HG03565 (cell line): ENCODE measurements around the gene DPYSL4.
A peak's percentile ranks its signal among the peaks of the same experiment; 100 is the strongest.

Source experiments
- ATAC-seq: cut with Tn5 transposase; IDR thresholded peaks from one replicate; pipeline ENCODE4 v1.9.1; 2021; ENCODE audit warnings: mild to moderate bottlenecking, moderate library complexity; ENCODE audit not compliant: unreplicated experiment

DPYSL4 gene

GRCh38 chr10:132186488-132187429, at the start of gene DPYSL4:
Gene DPYSL4 (plus strand): TSS chr10:132186948. CDS start chr10:132187064, 116 bp downstream.
- ATAC-seq = no peak

GRCh38 chr10:132137111-132138072, 49.4 kb upstream of the DPYSL4 start:
- ATAC-seq = no peak

DNA sequence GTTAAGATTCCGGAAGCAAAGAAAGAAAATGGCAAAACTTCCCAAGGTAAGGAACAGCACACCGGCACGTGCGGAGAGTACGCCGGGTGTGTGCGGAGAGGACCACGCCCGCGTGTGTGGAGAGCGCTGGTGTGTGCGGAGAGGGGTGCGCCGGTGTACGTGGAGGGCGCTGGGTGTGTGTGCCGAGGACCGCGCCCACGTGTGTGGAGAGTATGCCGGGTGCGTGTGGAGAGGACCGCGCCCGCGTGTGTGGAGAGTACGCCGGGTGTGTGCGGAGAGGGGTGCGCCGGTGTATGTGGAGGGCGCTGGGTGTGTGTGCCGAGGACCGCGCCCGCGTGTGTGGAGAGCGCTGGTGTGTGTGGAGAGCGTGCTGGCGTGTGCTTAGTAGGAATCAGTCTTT, 48.6 kb upstream of the DPYSL4 start:
- no peak for ATAC-seq

- no peak for ATAC-seq
These were observed 48.2 kb upstream of the DPYSL4 start for GRCh38 chr10:132138596-132138995.

- no peak for ATAC-seq
These were observed 47.2 kb upstream of the DPYSL4 start for GRCh38 chr10:132139526-132139925.

DNA sequence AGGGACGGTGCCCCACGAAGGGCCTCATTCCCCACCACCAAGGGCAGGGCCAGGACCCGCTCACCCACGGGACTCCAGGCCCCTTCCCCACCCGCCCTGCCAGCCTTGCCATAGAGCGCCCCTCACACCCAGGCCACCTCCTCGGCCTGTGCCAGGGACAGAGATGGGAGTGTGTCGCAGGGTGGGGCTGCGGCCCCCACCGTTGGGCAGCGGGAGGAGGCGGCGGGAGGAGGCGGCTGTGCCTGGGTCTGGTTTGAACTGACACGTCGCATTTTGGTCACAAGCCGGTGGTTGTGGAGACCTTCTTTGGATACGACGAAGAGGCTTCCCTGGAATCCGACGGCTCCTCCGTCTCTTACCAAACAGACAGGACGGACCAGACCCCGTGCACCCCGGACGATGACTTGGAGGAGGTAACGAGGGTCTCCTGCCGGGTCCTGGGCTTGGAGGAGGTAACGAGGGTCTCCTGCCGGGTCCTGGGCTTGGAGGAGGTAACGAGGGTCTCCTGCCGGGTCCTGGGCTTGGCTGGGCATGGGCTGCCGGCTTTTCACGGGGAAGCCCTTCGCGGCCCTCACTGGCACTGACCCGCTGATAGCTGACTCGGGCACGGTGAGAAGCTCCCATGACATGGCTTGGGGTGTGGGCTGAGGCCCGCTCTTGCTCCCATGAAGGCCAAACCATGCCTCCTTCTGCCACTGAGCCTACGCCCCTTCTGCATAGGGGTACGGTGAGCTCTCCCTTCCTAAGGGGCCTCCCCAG, 46.4 kb upstream of the DPYSL4 start:
- no peak for ATAC-seq

DNA sequence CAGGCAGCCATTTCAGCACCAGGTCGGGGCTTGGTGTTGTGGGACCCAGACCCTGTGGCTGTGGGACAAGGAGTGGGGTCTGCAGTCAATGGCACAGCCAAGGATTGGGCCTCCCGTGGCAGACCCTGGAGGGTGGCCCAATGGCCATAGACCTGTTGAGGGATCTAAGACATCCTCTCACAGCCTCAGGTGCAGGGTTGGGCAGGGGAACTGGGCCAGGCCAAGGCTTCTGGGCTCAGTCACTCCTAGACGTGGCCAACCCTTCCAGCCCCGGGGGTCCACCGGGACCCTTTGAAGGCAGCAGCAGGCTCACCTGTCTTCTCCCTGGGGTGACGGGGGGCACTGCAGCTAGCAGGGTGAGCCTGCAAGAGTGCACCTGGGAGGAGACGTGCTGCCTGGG, 45.7 kb upstream of the DPYSL4 start:
- no peak for ATAC-seq

DNA sequence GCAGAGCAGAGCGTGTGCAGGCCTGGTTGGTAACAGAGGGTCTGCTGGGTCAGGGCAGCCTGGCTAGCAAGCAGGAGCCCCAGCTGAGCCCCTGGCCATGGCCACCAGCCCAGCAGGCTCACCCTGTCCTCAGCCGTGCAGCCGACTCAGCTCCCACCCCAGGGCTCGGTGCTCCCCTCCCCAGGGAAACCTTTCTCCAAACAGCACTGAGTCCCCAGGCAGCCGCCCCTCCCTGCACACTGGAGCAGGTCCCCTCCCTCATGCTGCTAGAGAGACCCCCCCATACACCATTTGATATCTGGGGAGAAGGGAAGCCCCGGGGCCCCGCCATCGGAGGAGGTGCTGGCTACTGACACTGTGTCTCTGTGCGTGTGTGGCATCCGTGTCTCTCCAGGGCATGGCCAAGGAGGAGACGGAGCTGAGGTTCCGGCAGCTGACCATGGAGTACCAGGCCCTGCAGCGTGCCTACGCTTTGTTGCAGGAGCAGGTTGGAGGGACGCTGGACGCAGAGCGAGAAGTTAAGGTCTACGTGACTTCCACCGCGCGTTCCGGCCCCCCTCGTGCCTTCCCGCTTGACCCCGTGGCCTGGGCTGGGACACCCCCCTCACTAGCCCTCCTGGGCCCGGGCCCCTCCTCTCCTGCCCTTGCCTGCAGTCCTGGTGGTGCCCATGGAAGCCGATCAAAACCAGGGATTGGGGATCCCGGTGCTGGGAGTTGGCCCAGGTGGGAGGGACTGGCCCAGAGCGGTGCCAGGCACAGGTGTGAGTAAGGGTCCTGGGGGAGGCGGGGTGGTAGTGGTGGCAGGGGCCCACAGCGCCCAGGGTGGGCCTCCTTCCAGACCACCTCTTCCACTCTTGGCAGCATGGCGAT, 45.0 kb upstream of the DPYSL4 start:
- no peak for ATAC-seq

DNA sequence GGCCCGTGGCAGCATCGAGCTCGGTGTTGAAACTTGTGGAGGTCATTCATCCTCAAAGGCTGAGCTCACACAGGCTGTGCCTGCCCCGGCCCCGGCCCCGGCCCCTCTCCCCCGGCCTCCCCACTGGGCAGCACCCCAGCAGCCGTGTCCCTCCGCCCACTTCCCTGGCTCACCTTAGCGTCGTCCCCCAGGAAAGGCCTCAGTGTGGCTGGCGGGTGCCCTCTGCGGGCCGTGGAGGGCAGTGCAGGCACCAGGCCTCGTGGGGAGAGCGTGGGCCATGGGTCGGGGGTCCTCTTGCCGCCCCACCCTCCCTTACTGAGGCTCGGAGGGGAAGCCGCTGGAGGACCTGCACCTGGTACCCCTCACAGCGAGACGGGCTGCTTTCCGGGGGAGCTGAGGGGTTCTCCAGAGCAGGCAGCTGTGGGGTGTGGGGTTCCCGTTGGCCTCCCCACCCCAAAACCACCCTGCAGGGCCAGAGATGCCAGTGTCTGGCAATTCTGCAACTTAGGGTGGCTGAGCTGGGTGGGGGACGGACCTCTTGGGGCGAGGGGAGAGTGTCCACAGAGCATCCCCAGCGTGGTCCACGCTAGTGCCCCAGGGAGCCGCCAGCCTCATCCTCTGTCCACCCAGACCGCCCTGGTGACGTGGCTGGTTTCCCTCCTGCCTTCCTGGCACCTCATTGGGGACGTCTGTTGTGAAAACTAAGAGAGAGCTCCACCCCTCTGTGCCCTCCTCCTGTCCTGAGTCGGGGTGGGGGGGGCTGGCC, 44.2 kb upstream of the DPYSL4 start:
- ATAC-seq = peak; percentile 59

GRCh38 chr10:132143162-132143561, 43.6 kb upstream of the DPYSL4 start:
- no peak for ATAC-seq

DNA sequence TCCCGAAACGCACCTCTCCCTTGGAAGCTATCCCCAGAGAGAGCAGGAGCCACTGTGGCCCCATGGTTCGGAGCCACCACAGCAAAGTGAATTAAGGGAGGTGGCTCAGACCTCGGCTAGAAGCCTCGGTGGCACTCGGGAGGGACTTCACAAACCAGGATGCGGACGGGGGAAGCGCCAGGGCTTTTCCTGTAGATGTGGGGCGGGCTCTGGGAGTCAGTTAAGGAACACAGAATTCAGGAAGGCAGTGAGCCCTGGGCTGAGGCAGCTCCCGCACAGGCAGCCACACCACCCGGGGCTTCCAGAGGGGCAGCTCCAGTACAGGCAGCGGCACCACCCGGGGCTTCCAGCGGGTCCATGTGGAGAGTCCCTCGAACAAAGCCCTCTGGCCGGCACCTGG, 42.7 kb upstream of the DPYSL4 start:
- no peak for ATAC-seq

- ATAC-seq = no peak
These were observed 41.7 kb upstream of the DPYSL4 start for GRCh38 chr10:132145002-132145401.

DNA sequence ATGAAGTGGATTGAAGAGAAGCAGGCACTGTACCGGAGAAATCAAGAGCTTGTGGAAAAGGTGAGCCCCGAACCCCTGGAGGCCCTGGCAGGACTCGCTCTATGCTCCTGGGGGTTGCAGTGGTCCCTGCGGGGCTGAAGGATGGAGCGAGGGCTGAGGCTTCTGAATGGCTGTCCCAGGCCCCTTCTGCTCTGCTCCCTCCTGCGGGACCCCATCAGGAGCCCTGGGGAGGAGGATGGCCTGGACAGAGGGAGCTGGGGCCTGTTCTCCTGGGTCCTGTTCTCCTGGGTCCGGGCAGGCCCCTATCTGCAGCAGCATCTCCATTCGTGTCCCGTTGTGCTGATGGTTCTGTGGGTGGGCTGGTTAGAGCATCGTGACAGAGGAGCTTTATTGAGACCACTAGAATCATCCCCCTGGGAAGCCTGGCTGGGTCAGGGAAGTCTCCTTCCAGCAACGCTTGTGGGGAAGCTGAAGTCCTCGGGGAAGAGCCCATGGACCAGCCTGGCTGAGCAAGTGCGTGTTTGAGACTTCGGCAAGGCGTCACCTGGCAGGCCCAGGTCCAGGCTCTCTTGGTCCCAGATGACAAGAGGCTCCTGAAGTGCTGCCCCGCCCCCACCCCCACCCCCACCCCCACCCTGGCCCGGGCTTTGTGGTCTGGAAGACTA, 41.1 kb upstream of the DPYSL4 start:
- no peak for ATAC-seq

DNA sequence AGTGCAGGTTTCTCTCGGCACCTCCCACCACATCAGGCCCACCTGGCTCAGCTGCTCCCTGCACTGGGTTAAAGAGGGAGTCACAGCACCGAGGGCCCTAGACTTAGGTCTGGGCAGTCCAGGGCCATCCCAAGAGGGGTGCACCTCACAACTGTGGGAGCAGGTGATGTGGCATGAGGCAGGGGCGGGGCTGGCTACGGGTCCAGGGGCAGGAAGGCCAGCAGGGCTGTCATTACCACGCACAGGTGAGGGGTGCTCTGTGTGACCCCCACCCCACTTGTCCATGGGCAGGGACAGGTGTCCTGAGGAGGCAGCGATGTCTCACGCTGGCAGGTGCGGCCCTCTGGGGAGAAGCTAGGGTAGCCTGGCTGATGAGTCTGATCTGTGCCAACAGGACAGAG, 40.5 kb upstream of the DPYSL4 start:
- ATAC-seq = no peak

DNA sequence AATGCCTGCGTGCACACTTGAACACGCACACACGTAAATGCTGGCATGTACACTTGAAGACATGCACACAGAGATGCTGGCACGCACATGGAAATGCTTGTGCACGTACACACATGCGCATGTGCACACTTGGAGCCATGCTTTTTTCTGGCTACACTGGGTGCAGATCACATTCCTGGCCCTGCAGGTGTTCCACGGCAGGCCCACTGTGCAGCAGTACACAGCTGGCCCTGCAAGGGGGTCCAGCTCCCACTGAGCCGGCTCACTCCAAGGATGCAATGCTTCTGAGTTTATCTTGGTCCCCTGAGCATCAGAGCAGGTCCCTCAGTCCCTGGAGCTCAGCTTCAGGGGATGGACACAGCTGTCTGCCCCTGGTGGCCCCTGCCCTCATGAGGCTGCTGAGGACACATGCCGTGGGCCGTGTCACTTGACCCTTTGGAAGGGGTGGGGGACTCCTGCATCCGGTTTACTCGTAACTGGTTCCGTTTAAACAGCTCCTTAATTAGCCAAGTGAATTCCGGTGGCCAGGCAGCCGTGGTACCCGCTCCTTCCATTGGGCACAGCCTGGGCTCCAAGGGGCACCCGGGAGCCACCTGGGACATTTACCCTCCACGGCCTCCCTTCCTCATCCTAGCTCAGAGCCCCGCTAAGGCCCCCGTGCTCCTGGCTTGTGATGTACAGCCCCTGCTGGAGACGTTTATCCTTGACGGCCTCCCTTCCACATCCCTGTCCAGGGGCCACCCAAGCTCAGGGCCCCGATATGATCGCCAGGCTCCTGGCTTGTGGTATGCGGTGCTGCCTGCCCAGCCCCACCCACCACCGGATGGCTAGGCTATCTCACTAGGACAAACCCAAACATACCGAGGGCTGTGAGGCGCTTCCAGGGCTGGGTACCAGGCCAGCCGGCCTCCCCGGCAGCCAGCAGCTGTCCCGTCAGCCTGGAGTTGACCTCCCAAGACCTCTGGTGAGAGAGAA, 39.5 kb upstream of the DPYSL4 start:
- ATAC-seq = no peak

- ATAC-seq = no peak
These were observed 38.2 kb upstream of the DPYSL4 start for GRCh38 chr10:132148261-132149251.
